GM20000 (cell line): ENCODE data around the gene EYA3.
A peak's percentile ranks its signal among the peaks of the same experiment; 100 is the strongest.

ENCODE experiments used
- DNase-seq: peaks from one replicate; pipeline ENCODE4 v3.0.0; 2012; ENCODE audit warnings: low spot score
- TF ChIP-seq, protein P1 (sequence below): IDR thresholded peaks from 2 replicates; pipeline ENCODE4 v1.5.1; 2012; ENCODE audit warnings: mild to moderate bottlenecking, control low read depth; ENCODE audit errors: extremely low read depth, missing control alignments

EYA3 gene

DNA sequence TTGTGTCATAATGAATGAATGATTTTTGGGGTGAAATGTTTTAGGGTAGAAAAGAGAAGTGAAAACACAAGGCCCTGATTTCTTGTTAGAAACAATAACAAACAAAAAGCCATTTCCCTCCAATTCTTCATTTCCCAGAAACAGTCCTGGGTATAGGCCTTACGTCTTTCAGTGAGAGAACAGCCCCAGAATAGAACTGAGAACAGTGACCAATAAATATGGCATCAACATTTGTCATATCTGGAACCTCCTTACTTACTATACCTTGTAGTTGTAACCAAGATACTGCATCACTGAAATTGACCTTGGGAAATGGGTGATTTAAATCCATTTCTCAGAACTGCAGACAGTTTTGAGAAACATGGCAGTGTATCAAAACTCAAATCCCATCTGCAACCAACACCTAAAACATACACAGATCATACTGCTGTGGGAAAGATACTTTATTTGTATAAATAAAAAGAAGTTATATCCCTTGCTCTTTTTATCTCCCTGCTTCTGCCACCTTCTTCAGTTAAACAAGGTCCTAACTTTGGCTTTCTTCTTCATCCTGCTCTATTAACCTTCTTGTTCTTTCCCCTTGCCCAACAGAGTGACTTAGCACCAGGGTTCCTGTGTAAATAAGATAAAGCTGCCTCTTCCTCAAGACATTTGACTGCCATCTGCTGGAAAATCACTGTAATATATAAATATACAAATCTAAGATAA lies 109.1 kb downstream of the EYA3 start:
- peak; percentile 40 for DNase-seq
- TF ChIP-seq, protein P1, sequence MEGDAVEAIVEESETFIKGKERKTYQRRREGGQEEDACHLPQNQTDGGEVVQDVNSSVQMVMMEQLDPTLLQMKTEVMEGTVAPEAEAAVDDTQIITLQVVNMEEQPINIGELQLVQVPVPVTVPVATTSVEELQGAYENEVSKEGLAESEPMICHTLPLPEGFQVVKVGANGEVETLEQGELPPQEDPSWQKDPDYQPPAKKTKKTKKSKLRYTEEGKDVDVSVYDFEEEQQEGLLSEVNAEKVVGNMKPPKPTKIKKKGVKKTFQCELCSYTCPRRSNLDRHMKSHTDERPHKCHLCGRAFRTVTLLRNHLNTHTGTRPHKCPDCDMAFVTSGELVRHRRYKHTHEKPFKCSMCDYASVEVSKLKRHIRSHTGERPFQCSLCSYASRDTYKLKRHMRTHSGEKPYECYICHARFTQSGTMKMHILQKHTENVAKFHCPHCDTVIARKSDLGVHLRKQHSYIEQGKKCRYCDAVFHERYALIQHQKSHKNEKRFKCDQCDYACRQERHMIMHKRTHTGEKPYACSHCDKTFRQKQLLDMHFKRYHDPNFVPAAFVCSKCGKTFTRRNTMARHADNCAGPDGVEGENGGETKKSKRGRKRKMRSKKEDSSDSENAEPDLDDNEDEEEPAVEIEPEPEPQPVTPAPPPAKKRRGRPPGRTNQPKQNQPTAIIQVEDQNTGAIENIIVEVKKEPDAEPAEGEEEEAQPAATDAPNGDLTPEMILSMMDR, result no peak

DNA sequence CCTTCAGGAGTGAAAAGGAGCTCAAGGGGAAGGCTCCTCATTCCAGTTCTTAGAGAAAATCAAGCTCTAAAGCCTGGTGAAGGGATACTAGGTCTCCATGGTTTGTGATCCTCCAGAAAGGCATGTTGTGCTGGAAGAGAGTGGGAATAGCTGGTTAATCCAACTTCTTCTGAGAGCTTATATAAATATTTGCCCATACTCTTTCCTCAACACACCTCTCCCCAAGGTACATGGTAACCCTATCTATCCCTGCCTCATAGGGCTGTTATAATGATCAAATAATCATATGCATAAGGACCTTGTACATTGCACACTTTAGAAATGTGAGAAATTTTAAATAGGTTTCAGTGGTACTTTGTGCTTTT lies 114.0 kb downstream of the EYA3 start:
- TF ChIP-seq, protein P1, result no peak
- DNase-seq, result no peak

DNA sequence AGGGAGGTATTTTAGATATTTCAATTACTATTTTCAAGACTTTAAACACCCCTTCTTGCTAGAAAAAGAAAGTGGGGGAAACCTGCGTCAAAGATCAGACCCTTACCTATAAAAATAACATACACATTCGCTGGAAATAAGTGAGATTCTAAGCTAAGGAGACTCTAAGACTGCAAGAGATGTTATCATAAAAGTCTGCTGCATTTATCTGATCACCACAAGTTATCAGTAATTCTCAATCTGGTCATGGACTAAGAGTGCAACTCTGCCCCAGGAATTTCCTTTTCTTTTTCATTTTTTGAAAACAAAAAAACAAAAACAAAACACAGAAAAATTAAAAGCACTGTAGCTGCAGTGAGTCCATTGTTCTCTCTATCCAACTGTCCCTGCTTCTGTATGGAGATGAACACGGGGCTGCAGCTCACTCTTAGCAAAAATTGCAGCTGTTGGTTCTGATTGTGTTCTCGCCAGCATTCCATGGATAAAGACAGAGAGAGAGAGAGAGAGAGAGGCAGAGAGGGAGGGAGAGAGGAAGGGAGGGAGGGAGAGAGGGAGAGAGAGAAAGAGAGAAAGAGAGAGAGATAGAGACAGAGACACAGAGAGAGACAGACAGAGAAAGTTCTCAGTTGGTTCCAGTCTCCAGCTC lies 114.5 kb downstream of the EYA3 start:
- TF ChIP-seq, protein P1, result no peak
- no peak for DNase-seq

DNA sequence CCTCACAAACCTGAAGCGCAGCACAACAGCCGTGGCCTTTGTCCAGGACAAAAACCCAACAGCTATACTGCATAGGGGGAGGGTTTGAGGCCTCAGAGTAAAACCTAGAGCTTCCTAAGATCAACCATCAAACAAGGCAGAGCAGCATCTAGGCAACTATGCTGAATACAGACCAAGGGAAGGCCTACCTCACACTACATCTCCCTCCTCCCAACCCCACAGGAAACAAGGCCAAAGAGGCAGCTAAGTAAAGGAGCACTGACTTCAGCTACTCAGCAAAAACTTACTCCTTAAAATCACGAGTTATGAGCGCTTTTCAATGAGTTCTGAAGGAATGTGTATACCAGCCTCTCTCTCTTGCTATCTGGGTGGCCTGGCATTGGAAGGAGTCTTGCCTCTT lies 116.3 kb downstream of the EYA3 start:
- DNase-seq, result no peak
- TF ChIP-seq, protein P1, result no peak

DNA sequence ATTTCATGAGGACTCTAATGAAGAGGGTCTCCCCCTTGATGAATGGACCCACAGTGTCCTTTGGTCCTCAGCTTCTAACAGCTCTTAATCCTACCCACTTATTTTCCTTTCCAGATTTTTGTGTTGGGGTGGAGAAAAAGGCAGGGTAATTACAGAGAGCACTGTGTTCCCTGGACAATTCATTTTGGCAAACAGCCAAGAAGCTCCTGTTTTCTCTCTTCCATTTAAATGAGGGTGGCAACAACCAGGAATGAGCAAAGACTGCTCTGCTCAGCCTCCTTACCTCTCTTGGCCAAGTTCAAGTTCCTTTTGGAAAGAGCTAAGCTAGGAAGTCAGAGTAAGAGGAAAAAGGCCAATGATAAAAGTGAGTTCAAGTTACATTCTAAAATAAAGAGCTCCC lies 116.7 kb downstream of the EYA3 start:
- TF ChIP-seq, protein P1, result no peak
- no peak for DNase-seq

DNA sequence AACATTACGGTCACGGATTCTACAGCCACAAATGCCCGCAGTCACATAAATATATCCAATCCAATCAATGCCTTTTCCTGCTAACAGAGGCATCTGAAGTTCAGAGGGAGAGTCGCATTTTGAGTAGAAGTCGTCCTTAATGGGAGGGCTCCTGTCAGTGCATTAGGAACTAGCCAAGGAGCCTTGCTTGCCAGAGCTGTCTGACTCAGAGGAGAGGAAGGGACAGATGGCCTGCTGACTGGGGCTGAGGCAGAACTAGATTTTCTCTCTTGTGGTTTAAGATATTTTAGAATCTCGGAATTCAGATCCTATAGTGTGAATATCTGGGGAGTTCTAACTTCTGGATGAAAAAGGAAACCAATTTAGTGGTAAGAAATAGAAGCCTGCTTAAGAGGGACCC lies 118.0 kb downstream of the EYA3 start:
- TF ChIP-seq, protein P1, result no peak

DNA sequence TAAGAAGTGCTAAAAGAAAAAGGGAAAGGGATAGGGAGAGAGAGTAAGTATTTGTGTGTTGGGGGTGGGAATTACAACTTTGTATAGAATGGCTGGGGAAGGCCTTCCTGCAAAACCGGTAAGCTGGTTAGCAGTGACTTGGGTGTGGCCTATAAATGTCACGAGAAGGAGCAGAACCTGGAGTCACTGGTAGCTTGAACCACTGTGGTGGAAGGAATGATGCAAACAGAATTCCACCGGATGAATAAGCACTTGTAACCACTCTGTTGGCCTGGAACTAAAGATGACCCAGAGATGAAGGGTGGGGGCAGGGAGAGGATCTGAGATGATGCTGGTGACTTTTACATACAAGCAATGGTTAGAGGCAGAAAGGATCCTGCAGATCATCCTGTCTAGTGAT lies 119.7 kb downstream of the EYA3 start:
- TF ChIP-seq, protein P1, result no peak
- no peak for DNase-seq

More for the DNA sequence above, 118.0 kb downstream of the EYA3 start:
- no peak for DNase-seq
